ENCODE measurements around the gene KEAP1. TPM values are rescaled to one million over a fixed set of nuclear protein-coding genes. Genes with fewer than 3 reads are reported as not detected.
"Not testable (repeated sequence)": the region's sequence is repeated elsewhere in the genome, so short reads cannot be mapped to it uniquely, and the experiment has no call there.

KEAP1 gene
- total RNA-seq, 1 experiment from 2014 or later: 128 TPM

DNA sequence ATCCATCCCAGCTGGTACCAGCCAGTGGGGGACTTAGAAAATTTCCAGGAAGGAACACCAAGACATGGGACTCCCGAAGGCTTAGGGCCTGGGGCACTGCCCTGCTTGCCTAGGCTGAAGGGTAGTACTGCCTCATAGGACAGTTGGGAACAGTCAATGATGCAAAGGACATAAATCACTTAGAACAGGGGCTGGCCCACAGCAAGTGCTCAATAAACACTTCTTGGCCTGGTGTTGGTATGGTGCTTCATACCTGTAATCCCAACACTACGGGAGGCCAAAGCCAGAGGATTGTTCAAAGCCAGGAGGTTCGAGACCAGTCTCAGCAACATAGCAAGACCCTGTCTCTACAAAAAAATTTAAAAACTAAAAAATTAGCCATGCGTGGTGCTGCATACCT lies 5.8 kb downstream of the KEAP1 start:
- no peak for DNase-seq (ENCODE audit: low spot score)

GRCh38 chr19:10491472-10492047 lies 11.6 kb downstream of the KEAP1 start:
- DNase-seq (ENCODE audit: low spot score): no peak

DNA sequence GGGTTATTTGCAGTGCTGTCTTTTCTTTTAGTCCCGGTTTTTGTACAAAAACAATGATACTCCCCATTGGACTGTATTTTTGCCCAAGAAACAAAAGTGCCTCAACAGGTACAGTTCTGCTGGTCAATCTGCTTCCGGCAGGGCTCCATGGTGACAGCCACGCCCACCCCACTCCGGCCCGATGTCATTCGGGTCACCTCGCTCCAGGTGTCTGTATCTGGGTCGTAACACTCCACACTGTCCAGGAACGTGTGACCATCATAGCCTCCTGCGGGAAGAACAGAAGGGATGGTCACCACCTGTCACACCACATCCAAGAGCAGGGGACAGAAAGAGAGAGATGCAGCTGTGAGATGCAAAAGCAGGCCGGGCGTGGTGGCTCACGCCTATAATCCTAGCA lies 16.6 kb downstream of the KEAP1 start:
- no peak for DNase-seq (ENCODE audit: low spot score)

DNA sequence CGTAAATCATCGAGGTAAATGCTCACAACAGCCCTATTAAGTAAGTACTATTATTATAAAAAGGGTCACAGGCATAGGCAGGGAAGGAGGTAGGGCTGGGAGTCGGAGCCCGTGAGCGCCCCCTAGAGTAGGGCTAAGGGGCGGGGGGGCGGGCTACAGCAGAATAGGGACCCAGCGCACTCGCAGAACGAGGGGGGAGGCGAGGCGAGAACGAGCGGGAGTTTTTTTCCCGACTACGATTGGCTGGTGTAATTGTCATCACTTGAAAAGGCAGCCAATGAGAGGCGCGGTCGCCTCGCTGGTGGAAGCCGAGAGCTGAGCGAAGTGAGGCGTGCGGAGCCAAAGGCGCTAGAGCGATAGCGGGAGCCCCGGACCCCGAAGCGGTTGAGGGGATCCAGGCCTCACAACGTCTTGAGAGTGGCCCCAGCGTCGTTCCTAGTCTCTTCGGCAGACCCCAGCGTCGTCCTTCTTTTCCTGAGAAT lies 24.2 kb downstream of the KEAP1 start:
- DNase-seq (ENCODE audit: low spot score): peak; percentile 79

DNA sequence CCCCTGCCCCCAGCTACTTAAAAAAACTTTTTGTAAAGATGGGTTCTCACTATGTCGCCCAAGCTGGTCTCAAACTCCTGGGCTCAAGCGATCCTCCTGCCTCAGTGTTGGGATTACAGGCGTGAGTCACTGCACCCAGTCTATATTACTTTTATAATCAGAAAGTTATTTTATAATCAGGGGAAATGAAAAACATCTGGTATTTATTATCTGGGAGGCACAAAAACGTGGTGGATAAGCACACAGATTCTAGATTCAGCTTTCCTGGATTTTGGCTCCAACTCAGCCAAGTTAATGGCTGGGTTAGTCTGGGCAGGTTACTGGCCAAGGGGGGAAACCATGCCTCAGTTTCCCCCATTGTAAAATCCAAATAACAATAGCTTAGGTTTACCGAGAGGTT lies 24.7 kb downstream of the KEAP1 start:
- DNase-seq (ENCODE audit: low spot score): no peak

- no peak for DNase-seq (ENCODE audit: low spot score)
These were observed 28.1 kb downstream of the KEAP1 start for GRCh38 chr19:10474962-10475451.

- no peak for DNase-seq (ENCODE audit: low spot score)
These were observed 30.0 kb downstream of the KEAP1 start for GRCh38 chr19:10473192-10473591.

DNA sequence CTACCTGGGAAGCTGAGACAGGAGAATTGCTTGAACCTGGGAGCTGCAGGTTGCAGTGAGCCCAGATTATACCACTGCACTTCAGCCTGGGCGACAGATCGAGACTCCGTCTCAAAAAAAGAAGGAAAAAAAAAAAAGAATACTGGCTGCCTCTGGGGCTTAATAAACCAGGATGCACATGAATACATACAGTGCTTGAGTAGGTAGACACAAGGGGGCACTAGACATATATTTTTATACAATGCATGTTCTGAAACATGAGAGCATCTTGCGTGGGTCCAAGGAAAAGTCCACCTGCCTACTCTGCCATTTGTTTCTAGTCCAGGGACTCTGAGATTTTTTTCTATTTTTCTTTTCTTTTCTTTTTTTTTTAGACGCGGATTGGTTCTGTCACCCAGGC lies 31.2 kb downstream of the KEAP1 start:
- DNase-seq (ENCODE audit: low spot score): peak; percentile 49

GRCh38 chr19:10468133-10468532 lies 35.0 kb downstream of the KEAP1 start:
- no peak for DNase-seq (ENCODE audit: low spot score)

DNA sequence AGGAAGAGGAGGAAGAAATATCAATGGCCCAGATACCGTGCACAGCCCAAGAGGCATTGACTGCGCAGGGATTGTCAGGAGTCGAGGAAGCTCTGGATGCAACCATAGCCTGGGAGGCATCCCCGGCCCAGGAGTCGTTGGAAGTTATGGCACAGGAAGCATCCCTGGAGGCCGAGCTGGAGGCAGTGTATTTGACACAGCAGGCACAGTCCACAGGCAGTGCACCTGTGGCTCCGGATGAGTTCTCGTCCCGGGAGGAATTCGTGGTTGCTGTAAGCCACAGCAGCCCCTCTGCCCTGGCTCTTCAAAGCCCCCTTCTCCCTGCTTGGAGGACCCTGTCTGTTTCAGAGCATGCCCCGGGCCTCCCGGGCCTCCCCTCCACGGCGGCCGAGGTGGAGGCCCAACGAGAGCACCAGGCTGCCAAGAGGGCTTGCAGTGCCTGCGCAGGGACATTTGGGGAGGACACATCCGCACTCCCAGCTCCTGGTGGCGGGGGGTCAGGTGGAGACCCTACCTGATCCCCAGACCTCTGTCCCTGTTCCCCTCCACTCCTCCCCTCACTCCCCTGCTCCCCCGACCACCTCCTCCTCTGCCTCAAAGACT lies 36.0 kb downstream of the KEAP1 start:
- no peak for DNase-seq (ENCODE audit: low spot score)

GRCh38 chr19:10464456-10464855 lies 38.7 kb downstream of the KEAP1 start:
- DNase-seq (ENCODE audit: low spot score): no peak

DNA sequence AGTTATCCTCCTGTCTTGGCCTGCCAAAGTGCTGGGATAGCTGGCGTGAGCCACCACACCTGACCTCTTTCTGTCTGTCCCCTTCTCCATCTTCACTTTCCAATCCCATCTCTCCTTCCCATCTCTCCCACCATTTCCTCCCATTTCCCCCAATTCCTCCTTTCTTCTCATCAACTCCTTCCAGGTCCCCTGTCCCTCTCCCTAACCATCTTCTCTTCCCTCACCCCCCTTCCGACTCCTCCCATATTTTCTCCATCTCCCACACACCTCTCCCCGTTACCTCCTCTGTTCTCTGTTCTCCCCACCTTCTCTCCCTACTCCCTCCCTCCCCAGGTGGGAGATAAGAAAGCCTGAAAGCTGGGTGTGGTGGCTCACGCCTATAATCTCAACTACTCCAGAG lies 40.6 kb downstream of the KEAP1 start:
- no peak for DNase-seq (ENCODE audit: low spot score)

DNA sequence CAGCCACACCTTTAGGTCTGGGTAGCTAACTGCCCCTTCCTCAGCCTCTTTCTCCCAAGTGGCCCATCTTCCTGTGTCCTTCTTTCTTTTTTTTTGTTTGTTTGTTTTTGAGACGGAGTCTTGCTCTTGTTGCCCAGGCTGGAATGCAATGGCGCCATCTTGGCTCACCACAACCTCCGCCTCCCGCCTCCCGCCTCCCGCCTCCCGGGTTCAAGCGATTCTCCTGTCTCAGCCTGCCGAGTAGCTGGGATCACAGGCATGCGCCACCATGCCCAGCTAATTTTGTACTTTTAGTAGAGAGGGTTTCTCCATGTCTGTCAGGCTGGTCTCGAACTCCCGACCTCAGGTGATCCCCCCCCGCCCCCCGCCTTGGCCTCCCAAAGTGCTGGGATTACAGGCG lies 41.1 kb downstream of the KEAP1 start:
- DNase-seq (ENCODE audit: low spot score): not testable (repeated sequence)

DNA sequence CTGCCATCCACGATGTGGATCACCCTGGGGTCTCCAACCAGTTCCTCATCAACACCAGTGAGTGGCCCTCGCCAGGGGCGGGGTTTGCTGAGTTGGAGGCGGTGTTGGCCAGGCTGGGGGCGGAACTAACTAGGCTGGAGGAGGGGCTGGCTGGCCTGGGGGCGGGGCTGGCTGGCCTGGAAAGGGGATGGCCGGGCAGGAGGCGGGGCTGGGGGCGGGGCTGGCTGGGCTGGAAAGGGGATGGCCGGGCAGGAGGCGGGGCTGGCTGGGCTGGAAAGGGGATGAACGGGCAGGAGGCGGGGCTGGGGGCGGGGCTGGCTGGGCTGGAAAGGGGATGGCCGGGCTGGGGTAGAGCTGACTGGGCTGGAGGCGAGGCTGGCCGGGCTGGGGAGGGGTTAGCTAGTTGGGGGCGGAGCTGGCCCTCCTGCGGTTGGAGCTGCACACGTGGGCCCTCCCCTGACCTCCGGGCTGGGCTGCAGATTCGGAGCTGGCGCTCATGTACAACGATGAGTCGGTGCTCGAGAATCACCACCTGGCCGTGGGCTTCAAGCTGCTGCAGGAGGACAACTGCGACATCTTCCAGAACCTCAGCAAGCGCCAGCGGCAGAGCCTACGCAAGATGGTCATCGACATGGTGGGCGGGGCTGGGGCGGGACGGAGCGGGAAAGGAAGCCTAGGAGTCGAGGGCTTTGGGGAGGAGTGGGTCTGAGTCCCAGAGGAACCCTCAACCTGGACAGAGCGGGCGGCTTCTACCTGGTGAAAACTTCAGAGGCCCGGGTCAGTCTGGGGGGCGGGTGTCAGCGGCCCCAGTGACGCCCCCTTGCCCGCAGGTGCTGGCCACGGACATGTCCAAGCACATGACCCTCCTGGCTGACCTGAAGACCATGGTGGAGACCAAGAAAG lies 41.9 kb downstream of the KEAP1 start:
- peak; percentile 94 for DNase-seq (ENCODE audit: low spot score)

GRCh38 chr19:10460714-10461046 lies 42.5 kb downstream of the KEAP1 start:
- no peak for DNase-seq (ENCODE audit: low spot score)

DNA sequence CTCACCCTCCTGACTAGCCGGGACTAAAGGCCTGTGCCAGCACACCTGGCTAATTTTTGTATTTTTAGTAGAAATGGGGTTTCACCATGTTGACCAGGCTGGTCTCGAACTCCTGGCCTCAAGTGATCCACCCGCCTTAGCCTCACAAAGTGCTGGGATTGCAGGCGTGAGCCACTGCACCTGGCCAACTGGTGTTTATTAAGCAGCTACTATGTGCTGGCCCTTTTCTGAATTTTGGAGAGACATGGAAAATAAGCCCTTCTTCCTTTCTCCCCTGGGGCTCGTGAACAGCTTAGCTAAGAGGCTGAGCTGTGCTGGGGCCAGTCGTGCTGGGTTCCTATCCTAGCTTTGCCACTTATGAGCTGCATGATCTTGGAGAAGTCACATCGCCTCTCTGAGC lies 44.4 kb downstream of the KEAP1 start:
- DNase-seq (ENCODE audit: low spot score): not testable (repeated sequence)

- DNase-seq (ENCODE audit: low spot score): peak; percentile 60
These were observed 48.9 kb downstream of the KEAP1 start for GRCh38 chr19:10454267-10454666.

DNA sequence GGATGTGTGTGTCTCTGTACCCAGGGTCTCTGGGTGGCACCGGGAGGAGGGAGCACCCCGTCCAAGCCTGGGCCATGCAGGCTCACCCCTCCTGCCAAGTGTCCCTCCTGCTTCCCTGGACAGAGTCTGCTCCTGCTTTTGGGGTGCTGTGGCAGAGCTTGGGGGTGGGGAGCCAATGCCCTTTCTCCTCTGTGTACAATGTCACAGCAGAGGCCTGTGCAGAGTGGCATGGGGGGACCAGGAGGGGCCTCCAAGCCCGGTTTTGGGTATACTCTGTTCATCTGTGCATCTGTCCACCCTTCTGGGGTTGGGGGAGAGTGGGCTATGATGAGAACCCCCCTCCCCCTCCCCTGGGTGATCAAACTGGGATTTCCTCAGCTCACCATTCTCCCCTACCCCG lies 49.3 kb downstream of the KEAP1 start:
- DNase-seq (ENCODE audit: low spot score): no peak

- DNase-seq (ENCODE audit: low spot score): no peak
These were observed 50.2 kb downstream of the KEAP1 start for GRCh38 chr19:10452726-10453618.

DNA sequence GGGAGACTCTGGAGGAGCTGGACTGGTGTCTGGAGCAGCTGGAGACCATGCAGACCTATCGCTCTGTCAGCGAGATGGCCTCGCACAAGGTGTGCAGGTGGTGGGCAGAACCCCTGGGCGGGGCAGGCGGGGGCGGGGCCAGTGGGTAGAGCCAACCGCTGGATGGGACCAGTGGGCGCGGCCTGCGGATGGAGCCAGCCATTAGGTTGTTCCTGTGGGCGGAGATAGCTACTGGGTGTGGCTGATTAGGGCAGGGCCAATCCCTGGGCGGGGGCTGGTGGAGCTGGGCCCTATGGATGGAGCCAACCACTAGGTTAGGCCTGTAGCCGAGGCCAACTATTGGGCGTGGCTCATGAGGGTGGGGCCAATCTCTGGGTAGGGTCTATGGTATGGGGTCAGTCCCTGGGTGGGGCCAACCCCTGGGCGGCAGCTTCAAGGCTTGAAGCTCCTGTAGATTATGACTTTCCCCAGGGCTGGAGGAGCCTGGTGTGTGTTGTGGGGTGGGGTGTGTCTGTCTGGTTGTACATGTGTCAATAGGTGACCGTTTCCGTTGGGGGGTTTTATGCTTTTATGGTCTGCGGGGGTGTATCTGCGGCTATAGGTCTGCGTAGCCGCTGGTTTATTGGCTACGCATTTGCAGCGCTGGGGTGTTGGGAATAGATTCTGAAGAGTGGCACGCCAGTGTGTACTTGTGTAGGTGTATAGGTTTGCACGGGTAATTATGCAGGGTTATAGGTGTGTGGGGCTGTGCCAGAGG lies 52.1 kb downstream of the KEAP1 start:
- peak; percentile 64 for DNase-seq (ENCODE audit: low spot score)
